Gastrocnemius medialis (tissue), 4 donors: ENCODE results near the gene PHF20. TPM values are rescaled to one million over a fixed set of nuclear protein-coding genes. Genes with fewer than 3 reads are reported as not detected.

Source experiments
- ATAC-seq, 2 donors: fragments of 150-250 bp; one replicate each; pipeline ENCODE4 v1.9.1; 2016
- DNase-seq, 2 donors: peaks; one replicate each; pipeline ENCODE4 v3.0.0-alpha.2; 2019
- H3K27ac ChIP-seq, 4 donors: fragments of 200-600 bp; sonication (generic); 1 replicate in 1 of 4; 2 replicates in 3 of 4; pipeline ENCODE4 v1.5.1; 2016 to 2018; ENCODE audit warnings: mild to moderate bottlenecking in 2 of 4, moderate library complexity in 1 of 4
- H3K27me3 ChIP-seq, 3 donors: fragments of 200-600 bp; sonication (generic) in 2 of 3; 1 replicate in 1 of 3; 2 replicates in 2 of 3; pipeline versions ENCODE4 v1.5.1 to v1.6.0; 2016 to 2019; ENCODE audit warnings: mild to moderate bottlenecking in 1 of 3, moderate library complexity in 1 of 3
- H3K36me3 ChIP-seq, 2 donors: fragments of 200-600 bp; sonication (generic) in 1 of 2; one replicate each; pipeline ENCODE4 v1.5.1; 2017 to 2018
- H3K4me1 ChIP-seq, 2 donors: fragments of 200-600 bp; sonication (generic) in 1 of 2; one replicate each; pipeline ENCODE4 v1.5.1; 2016 to 2017; ENCODE audit warnings: mild to moderate bottlenecking in 2 of 2
- H3K4me3 ChIP-seq, 4 donors: fragments of 200-600 bp; sonication (generic) in 3 of 4; 1 replicate in 1 of 4; 2 replicates in 3 of 4; pipeline ENCODE4 v1.5.1; 2016 to 2019; ENCODE audit warnings: mild to moderate bottlenecking in 2 of 4
- H3K9me3 ChIP-seq, 3 donors: fragments of 200-600 bp; sonication (generic) in 2 of 3; 1 replicate in 1 of 3; 2 replicates in 2 of 3; pipeline ENCODE4 v1.5.1; 2016 to 2019
- POLR2A ChIP-seq, 2 donors: fragments of 450-650 bp; IDR thresholded peaks; one replicate each; pipeline ENCODE4 v1.6.1; 2017; ENCODE audit warnings: antibody characterized with exemption in 2 of 2, mild to moderate bottlenecking in 2 of 2, moderate library complexity in 2 of 2
- in situ Hi-C, 4 donors: fragments of 200-750 bp; cut with MboI; loops; one replicate each; pipeline versions ENCODE4 v1.15.0 to v1.8.0; 2017; ENCODE audit warnings: low sequenced_read_pairs in 4 of 4
- intact Hi-C: fragments of 100-400 bp; cut with DNase I; formaldehyde crosslinking; loops from one replicate; pipeline ENCODE4 v1.15.1; 2023; ENCODE audit warnings: low total_unique reads
- total RNA-seq, 4 donors: library from RNA; depleted of rRNA; stranded (reverse); fragments of >200 nt; gene quantifications; one replicate each; pipeline versions ENCODE4 v1.1.0 to v1.2.3, GENCODE V29; 2016
- TF ChIP-seq, protein P1 (sequence below), 5 experiments: fragments of 450-650 bp in 3 of 5; fragments of 200-600 bp in 2 of 5; sonication (generic) in 2 of 5; IDR thresholded peaks in 4 of 5; conservative IDR thresholded peaks in 1 of 5; 1 replicate in 4 of 5; 2 replicates in 1 of 5; pipeline ENCODE4 v1.5.1; 2016 to 2019; ENCODE audit warnings: antibody characterized with exemption in 5 of 5, mild to moderate bottlenecking in 3 of 5, moderate library complexity in 3 of 5

PHF20 gene
- total RNA-seq, 4 donors from 2014 or later, result 72.6 to 91.9 (median 82.2) TPM

DNA sequence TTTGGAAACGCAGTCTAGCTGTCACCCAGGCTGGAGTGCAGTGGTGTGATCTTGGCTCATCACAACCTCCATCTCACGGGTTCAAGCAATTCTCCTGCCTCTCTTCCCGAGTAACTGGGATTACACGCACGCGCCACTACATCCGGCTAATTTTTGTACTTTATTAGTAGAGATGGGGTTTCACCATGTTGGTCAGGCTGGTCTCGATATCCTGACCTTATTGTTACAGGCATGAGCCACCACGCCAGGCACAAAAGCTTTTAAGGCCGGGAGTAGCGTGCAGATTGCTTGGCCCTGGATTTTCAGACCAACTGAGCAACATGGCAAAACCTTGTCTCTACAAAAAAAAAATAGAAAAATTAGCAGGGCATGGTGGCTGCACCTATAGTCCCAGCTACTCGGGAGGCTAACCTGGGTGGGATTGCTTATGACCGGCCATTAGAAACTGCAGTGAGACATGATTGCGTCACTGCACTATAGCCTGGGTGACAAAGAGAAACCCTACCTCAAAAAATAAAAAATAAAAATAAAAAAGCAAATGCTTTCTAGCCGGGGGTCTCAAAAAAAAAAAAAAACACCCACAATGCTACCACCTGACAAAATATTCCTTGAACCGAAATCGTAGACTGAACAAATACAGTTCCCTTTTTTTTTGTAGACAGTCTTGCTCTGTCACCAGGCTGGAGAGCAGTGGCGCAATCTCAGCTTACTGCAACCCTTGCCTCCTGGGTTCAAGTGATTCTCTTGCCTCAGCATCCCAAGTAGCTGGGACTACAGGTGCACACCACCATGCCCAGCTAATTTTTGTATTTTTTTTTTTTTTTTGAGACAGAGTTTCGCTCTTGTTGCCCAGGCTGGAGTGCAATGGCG lies 44.7 kb upstream of the PHF20 start:
- no peaks in the 10 kb centered on the region for H3K9me3 ChIP-seq
- intact Hi-C loops (no loop called here), in situ Hi-C loops (loop anchor here in 1 of 4 donors (25.0 kb wide), 1 partner anchor 160 kb away; no protein-coding TSS in a partner anchor)
- no peaks in the 10 kb centered on the region for H3K27me3 ChIP-seq
- TF ChIP-seq POLR2A (IDR thresholded peaks at IDR 0.05), result no peak
- TF ChIP-seq, protein P1, sequence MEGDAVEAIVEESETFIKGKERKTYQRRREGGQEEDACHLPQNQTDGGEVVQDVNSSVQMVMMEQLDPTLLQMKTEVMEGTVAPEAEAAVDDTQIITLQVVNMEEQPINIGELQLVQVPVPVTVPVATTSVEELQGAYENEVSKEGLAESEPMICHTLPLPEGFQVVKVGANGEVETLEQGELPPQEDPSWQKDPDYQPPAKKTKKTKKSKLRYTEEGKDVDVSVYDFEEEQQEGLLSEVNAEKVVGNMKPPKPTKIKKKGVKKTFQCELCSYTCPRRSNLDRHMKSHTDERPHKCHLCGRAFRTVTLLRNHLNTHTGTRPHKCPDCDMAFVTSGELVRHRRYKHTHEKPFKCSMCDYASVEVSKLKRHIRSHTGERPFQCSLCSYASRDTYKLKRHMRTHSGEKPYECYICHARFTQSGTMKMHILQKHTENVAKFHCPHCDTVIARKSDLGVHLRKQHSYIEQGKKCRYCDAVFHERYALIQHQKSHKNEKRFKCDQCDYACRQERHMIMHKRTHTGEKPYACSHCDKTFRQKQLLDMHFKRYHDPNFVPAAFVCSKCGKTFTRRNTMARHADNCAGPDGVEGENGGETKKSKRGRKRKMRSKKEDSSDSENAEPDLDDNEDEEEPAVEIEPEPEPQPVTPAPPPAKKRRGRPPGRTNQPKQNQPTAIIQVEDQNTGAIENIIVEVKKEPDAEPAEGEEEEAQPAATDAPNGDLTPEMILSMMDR (IDR thresholded peaks at IDR 0.05 in 4 of 5, conservative IDR thresholded peaks at IDR 0.05 in 1 of 5), result no peak
- no peak for ATAC-seq
- peak overlapping the region in 1 of 4 donors; percentile 8 for H3K27ac ChIP-seq
- H3K4me3 ChIP-seq, result no peak overlapping the region
- H3K36me3 ChIP-seq, result peaks cover 9 to 97% of the 10 kb centered on the region in 2 donors
- H3K4me1 ChIP-seq, result peaks cover 31 to 37% of the 10 kb centered on the region in 2 donors
- no peak for DNase-seq

DNA sequence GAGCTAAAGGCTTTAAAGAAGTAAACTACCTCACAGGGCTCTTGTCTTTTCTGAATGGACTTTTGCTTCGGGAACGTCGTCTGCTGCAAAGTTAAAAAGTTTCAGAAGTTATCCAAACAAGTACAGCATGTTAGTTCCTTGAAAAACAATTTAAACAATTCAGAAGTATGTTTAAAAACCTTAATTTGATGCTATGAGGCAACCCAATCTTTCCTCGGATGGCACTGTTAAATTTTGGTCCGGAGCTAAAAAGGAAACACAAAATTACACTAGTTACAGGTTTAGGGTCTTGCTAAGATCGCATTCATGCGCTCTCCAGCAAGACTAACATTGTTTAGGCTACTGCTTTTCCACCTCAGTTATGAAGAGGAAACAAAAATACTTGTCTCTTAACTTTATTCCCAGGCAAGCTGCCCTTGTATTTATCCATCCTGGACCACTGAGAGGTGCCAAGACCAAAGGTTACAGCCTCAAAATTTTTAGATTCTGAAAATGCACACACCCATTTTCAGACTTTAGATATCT lies 42.5 kb upstream of the PHF20 start:
- H3K36me3 ChIP-seq, result peaks cover 7 to 99% of the 10 kb centered on the region in 2 donors
- H3K27ac ChIP-seq, result no peak overlapping the region
- no peaks in the 10 kb centered on the region for H3K9me3 ChIP-seq
- DNase-seq (no peak), ATAC-seq (no peak)
- no peak for TF ChIP-seq POLR2A (IDR thresholded peaks at IDR 0.05)
- TF ChIP-seq, protein P1 (IDR thresholded peaks at IDR 0.05 in 4 of 5, conservative IDR thresholded peaks at IDR 0.05 in 1 of 5), result no peak
- no peaks in the 10 kb centered on the region for H3K27me3 ChIP-seq
- in situ Hi-C loops, result loop anchor here in 1 of 4 donors (25.0 kb wide), 1 partner anchor 158 kb away; no protein-coding TSS in a partner anchor
- intact Hi-C loops, result no loop called here
- H3K4me1 ChIP-seq, result peaks cover 42 to 45% of the 10 kb centered on the region in 2 donors
- no peak overlapping the region for H3K4me3 ChIP-seq

DNA sequence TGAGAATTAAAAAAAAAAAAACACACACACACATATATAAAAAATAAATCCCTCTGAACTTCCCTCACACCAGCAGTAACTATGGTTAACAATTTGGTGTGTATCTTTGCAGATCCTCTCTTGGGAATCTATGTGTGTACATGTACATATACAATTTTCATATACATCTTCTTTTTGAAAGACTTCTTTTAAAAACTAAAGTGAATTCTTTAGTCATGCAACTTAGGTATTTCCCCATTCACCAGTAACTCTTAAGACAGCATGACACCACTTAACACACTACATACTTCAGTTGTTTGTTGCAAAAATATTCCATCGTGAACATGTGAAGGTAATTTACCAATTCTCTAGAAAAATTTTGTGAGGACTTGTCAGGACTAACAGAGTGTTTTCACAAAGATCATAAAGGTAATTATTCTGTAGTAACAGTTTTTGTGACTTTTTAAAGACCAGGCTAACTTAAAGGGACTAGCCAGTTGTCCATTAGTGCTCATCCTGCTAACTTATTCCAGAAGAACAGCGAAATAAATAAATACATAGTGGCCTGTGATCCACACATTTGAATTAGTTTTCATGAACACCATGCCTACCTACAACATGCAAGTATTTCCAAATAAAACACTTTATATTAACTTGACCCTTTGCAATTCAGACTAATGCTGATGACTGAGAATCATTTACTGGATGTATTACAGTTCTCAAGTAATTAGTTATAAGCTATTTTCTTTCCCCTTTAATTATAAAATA lies 41.8 kb upstream of the PHF20 start:
- DNase-seq (no peak), ATAC-seq (no peak)
- intact Hi-C loops (no loop called here), in situ Hi-C loops (loop anchor here in 1 of 4 donors (25.0 kb wide), 1 partner anchor 157 kb away; no protein-coding TSS in a partner anchor)
- Histone ChIP-seq H3K4me3 (no peak overlapping the region), H3K36me3 (peaks cover 7 to 99% of the 10 kb centered on the region in 2 donors), H3K27ac (no peak overlapping the region), H3K4me1 (peaks cover 49 to 52% of the 10 kb centered on the region in 2 donors), H3K9me3 (no peaks in the 10 kb centered on the region), H3K27me3 (no peaks in the 10 kb centered on the region)
- TF ChIP-seq POLR2A (IDR thresholded peaks at IDR 0.05), result no peak
- TF ChIP-seq, protein P1 (IDR thresholded peaks at IDR 0.05 in 4 of 5, conservative IDR thresholded peaks at IDR 0.05 in 1 of 5), result no peak

DNA sequence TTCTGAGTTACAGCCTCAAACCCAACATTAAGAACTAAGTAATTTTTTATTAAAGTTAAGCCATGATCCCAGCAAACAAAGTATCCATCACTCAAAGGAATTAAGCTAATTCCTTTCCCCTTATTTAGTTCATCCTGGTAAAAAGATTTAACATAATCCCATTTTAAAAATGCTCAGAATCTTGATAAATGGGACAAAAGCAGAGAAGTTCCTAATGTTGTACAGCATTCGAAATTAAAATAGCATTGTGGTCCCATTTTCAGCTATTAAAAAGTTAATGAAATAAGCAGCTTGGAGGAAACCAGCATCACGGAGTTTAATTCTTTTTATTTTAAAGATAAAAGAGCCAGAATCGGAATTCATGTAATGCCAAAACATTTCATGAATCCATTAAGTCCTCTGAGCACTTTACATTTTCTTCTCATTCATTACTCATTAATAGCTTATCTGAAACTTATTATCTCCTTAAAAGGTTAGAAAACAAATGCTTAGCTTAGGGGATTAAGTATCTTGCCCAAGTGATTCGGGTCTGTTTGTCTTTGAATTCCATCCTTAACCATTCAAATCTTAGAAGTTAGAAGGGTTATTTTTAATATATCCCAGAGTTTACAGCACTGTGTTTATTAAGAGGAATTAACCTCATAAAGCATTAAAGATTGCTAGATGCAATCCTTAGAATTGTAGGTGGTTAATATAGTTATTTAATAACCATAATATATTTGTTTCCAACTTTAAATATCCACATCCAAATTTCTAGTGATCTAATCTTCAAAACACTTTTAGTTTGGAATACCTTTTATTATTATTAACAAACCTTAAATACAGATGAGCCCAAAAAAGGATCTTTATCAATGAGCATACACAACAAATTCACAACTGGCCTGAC lies 41.0 kb upstream of the PHF20 start:
- intact Hi-C loops, result no loop called here
- H3K36me3 ChIP-seq, result peaks cover 7 to 99% of the 10 kb centered on the region in 2 donors
- H3K27ac ChIP-seq, result peak overlapping the region in 3 of 4 donors; percentile 17 to 52 (median 25)
- TF ChIP-seq, protein P1 (IDR thresholded peaks at IDR 0.05 in 4 of 5, conservative IDR thresholded peaks at IDR 0.05 in 1 of 5), result no peak
- TF ChIP-seq POLR2A (IDR thresholded peaks at IDR 0.05), result no peak
- ATAC-seq, result no peak
- no peak overlapping the region for H3K4me3 ChIP-seq
- H3K4me1 ChIP-seq, result peaks cover 57 to 58% of the 10 kb centered on the region in 2 donors
- DNase-seq, result no peak
- H3K9me3 ChIP-seq, result no peaks in the 10 kb centered on the region
- in situ Hi-C loops, result loop anchor here in 1 of 4 donors (25.0 kb wide), 1 partner anchor 156 kb away; no protein-coding TSS in a partner anchor
- no peaks in the 10 kb centered on the region for H3K27me3 ChIP-seq
